ENCODE results near the gene FOXO3.

DNA sequence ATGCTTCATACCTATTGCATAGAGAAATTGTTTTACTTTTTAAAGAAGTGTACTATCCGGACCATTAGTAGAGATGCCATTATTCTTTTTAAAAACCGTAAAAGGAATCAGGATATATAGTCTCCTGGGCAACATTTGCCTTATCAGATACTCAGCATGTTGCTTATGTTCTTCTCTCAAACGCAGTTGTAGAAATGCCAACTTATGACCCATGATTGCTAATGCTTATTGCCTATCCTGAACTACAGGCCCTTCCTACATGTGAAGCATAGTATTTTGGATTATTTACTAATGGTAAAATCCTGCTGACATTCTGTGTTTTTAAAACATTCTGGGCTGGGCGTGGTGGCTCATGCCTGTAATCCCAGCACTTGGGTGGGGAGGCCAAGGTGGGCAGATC lies 99.5 kb downstream of the FOXO3 start:
- TF ChIP-seq, protein P1, sequence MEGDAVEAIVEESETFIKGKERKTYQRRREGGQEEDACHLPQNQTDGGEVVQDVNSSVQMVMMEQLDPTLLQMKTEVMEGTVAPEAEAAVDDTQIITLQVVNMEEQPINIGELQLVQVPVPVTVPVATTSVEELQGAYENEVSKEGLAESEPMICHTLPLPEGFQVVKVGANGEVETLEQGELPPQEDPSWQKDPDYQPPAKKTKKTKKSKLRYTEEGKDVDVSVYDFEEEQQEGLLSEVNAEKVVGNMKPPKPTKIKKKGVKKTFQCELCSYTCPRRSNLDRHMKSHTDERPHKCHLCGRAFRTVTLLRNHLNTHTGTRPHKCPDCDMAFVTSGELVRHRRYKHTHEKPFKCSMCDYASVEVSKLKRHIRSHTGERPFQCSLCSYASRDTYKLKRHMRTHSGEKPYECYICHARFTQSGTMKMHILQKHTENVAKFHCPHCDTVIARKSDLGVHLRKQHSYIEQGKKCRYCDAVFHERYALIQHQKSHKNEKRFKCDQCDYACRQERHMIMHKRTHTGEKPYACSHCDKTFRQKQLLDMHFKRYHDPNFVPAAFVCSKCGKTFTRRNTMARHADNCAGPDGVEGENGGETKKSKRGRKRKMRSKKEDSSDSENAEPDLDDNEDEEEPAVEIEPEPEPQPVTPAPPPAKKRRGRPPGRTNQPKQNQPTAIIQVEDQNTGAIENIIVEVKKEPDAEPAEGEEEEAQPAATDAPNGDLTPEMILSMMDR (IDR thresholded peaks at IDR 0.05) = no peak
- TF ChIP-seq EP300 (IDR thresholded peaks at IDR 0.05) (no peak), POLR2A (IDR thresholded peaks at IDR 0.05) (no peak)
